Measurements from ENCODE around the gene SLC33A1.
"Not testable (repeated sequence)": the region's sequence is repeated elsewhere in the genome, so short reads cannot be mapped to it uniquely, and the experiment has no call there.

Gene SLC33A1

GRCh38 chr3:155861476-155862183 lies 7.4 kb upstream of the SLC33A1 start:
- no peak for DNase-seq

GRCh38 chr3:155860424-155860823 lies 6.2 kb upstream of the SLC33A1 start:
- not testable (repeated sequence) for DNase-seq

- DNase-seq, result peak; percentile 17
Observed at GRCh38 chr3:155859859-155860258, 5.6 kb upstream of the SLC33A1 start.

- peak; percentile 18 for DNase-seq
Observed at GRCh38 chr3:155853214-155854140, 750 bp downstream of the SLC33A1 start.

GRCh38 chr3:155852341-155852740 lies 1.9 kb downstream of the SLC33A1 start:
- DNase-seq, result no peak

- DNase-seq, result not testable (repeated sequence)
Observed at GRCh38 chr3:155849404-155849803, 4.8 kb downstream of the SLC33A1 start.

- no peak for DNase-seq
Observed at GRCh38 chr3:155847993-155848392, 6.2 kb downstream of the SLC33A1 start.

GRCh38 chr3:155846119-155846518 lies 8.1 kb downstream of the SLC33A1 start:
- no peak for DNase-seq

- DNase-seq, result no peak
Observed at GRCh38 chr3:155843569-155843968, 10.7 kb downstream of the SLC33A1 start.

- DNase-seq, result no peak
Observed at GRCh38 chr3:155835341-155836071, 18.7 kb downstream of the SLC33A1 start.

GRCh38 chr3:155828490-155829098 lies 25.6 kb downstream of the SLC33A1 start:
- not testable (repeated sequence) for DNase-seq

GRCh38 chr3:155815030-155815545 lies 39.1 kb downstream of the SLC33A1 start:
- DNase-seq, result no peak

- not testable (repeated sequence) for DNase-seq
Observed at GRCh38 chr3:155813224-155813623, 41.0 kb downstream of the SLC33A1 start.

- peak; percentile 9 for DNase-seq
Observed at GRCh38 chr3:155809181-155809580, 45.0 kb downstream of the SLC33A1 start.

- no peak for DNase-seq
Observed at GRCh38 chr3:155807823-155808222, 46.4 kb downstream of the SLC33A1 start.

GRCh38 chr3:155805802-155806618 lies 48.2 kb downstream of the SLC33A1 start, which contains the start of gene C3orf33:
Gene C3orf33 (minus strand): TSS chr3:155806278. CDS start chr3:155806252, 26 bp downstream.
- DNase-seq, result peak; percentile 68

GRCh38 chr3:155805204-155805801 lies 48.9 kb downstream of the SLC33A1 start:
- no peak for DNase-seq

- DNase-seq, result no peak
Observed at GRCh38 chr3:155804323-155804722, 49.9 kb downstream of the SLC33A1 start.

GRCh38 chr3:155792532-155792931 lies 61.7 kb downstream of the SLC33A1 start:
- no peak for DNase-seq

GRCh38 chr3:155791190-155791589 lies 63.0 kb downstream of the SLC33A1 start:
- peak; percentile 21 for DNase-seq

Data from EL (cell line).